Uterus (tissue), 4 donors: Measurements from ENCODE around the gene SNX8. TPM values are rescaled to one million over a fixed set of nuclear protein-coding genes. Genes with fewer than 3 reads are reported as not detected.

Experiments
- DNase-seq, 2 donors: peaks; one replicate each; pipeline ENCODE4 v3.0.0-alpha.2; 2019 to 2020
- H3K27ac ChIP-seq, 2 donors: fragments of 200-600 bp; sonication (generic); 1 replicate in 1 of 2; 2 replicates in 1 of 2; pipeline ENCODE4 v1.5.1; 2016 to 2018
- H3K27me3 ChIP-seq, 2 donors: fragments of 200-600 bp; sonication (generic); one replicate each; pipeline ENCODE4 v1.5.1; 2018 to 2019; ENCODE audit warnings: control low read depth in 1 of 2
- H3K36me3 ChIP-seq, 2 donors: fragments of 200-600 bp; sonication (generic); one replicate each; pipeline ENCODE4 v1.5.1; 2019; ENCODE audit warnings: control low read depth in 1 of 2
- H3K4me1 ChIP-seq, 2 donors: fragments of 200-600 bp; sonication (generic); one replicate each; pipeline ENCODE4 v1.5.1; 2018 to 2019; ENCODE audit warnings: control low read depth in 1 of 2
- H3K4me3 ChIP-seq, 2 donors: fragments of 200-600 bp; sonication (generic); 1 replicate in 1 of 2; 2 replicates in 1 of 2; pipeline ENCODE4 v1.5.1; 2018 to 2019; ENCODE audit warnings: mild to moderate bottlenecking in 1 of 2
- H3K9me3 ChIP-seq, 2 donors: fragments of 200-600 bp; sonication (generic); one replicate each; pipeline ENCODE4 v1.5.1; 2019; ENCODE audit warnings: control low read depth in 1 of 2
- CTCF ChIP-seq, 4 experiments: fragments of 200-600 bp in 2 of 4; fragments of 450-650 bp in 2 of 4; sonication (generic) in 2 of 4; IDR thresholded peaks; one replicate each; pipeline ENCODE4 v1.5.1; 2016 to 2019; ENCODE audit warnings: antibody characterized with exemption in 4 of 4, mild to moderate bottlenecking in 2 of 4, moderate library complexity in 1 of 4
- POLR2A ChIP-seq, 2 donors: fragments of 450-650 bp; IDR thresholded peaks; one replicate each; pipeline ENCODE4 v1.6.1; 2016; ENCODE audit warnings: antibody characterized with exemption in 2 of 2, mild to moderate bottlenecking in 1 of 2, moderate library complexity in 1 of 2
- intact Hi-C: fragments of 100-400 bp; cut with DNase I; formaldehyde crosslinking; loops from one replicate; pipeline ENCODE4 v1.15.1; 2023; ENCODE audit warnings: low total_unique reads
- total RNA-seq, 4 donors: library from RNA; depleted of rRNA in 3 of 4; stranded (reverse); fragments of >200 nt in 3 of 4; gene quantifications; one replicate each; pipeline versions ENCODE4 v1.1.0 to v1.2.4, GENCODE V29; 2014 to 2023
- donor health status: DM: yes; HTN: yes; CAD: no.

Gene SNX8
- total RNA-seq, 4 donors from 2014 or later, result 0.29 to 75.3 (median 30.5) TPM

GRCh38 chr7:2276107-2276506 lies 38.1 kb downstream of the SNX8 start:
- H3K4me1 ChIP-seq, result no peaks in the 10 kb centered on the region
- no peak overlapping the region for H3K27ac ChIP-seq

GRCh38 chr7:2275101-2275500 lies 39.1 kb downstream of the SNX8 start:
- no peaks in the 10 kb centered on the region for H3K4me1 ChIP-seq
- TF ChIP-seq CTCF (IDR thresholded peaks at IDR 0.05) (no peak), POLR2A (IDR thresholded peaks at IDR 0.05) (no peak)
- intact Hi-C loops, result no loop called here
- DNase-seq, result no peak
- no peak overlapping the region for H3K4me3 ChIP-seq
- H3K9me3 ChIP-seq, result no peaks in the 10 kb centered on the region
- no peaks in the 10 kb centered on the region for H3K36me3 ChIP-seq
- H3K27ac ChIP-seq, result no peak overlapping the region
- no peaks in the 10 kb centered on the region for H3K27me3 ChIP-seq

More at GRCh38 chr7:2276107-2276506, 38.1 kb downstream of the SNX8 start:
- Histone ChIP-seq H3K9me3 (no peaks in the 10 kb centered on the region), H3K36me3 (no peaks in the 10 kb centered on the region), H3K4me3 (no peak overlapping the region), H3K27me3 (no peaks in the 10 kb centered on the region)
- no peak for DNase-seq
- intact Hi-C loops, result no loop called here
- TF ChIP-seq CTCF (IDR thresholded peaks at IDR 0.05) (no peak), POLR2A (IDR thresholded peaks at IDR 0.05) (no peak)

- no peak overlapping the region for H3K27ac ChIP-seq
- no peaks in the 10 kb centered on the region for H3K4me1 ChIP-seq
- H3K4me3 ChIP-seq, result no peak overlapping the region
- no peaks in the 10 kb centered on the region for H3K9me3 ChIP-seq
- no peaks in the 10 kb centered on the region for H3K36me3 ChIP-seq
- H3K27me3 ChIP-seq, result no peaks in the 10 kb centered on the region
- no peak for DNase-seq
- intact Hi-C loops, result no loop called here
- TF ChIP-seq POLR2A (IDR thresholded peaks at IDR 0.05), result no peak
- no peak for TF ChIP-seq CTCF (IDR thresholded peaks at IDR 0.05)
Observed at GRCh38 chr7:2274666-2275065, 39.6 kb downstream of the SNX8 start.

GRCh38 chr7:2273866-2274265 lies 40.4 kb downstream of the SNX8 start:
- Histone ChIP-seq H3K27ac (no peak overlapping the region), H3K4me1 (no peaks in the 10 kb centered on the region), H3K36me3 (no peaks in the 10 kb centered on the region), H3K4me3 (no peak overlapping the region), H3K9me3 (no peaks in the 10 kb centered on the region), H3K27me3 (no peaks in the 10 kb centered on the region)
- no peak for DNase-seq
- TF ChIP-seq CTCF (IDR thresholded peaks at IDR 0.05), result no peak
- TF ChIP-seq POLR2A (IDR thresholded peaks at IDR 0.05), result no peak
- intact Hi-C loops, result no loop called here

- TF ChIP-seq CTCF (IDR thresholded peaks at IDR 0.05), result no peak
- no peak for TF ChIP-seq POLR2A (IDR thresholded peaks at IDR 0.05)
- H3K36me3 ChIP-seq, result no peaks in the 10 kb centered on the region
- intact Hi-C loops, result no loop called here
Observed at GRCh38 chr7:2272031-2272430, 42.2 kb downstream of the SNX8 start.

More at GRCh38 chr7:2272031-2272430, 42.2 kb downstream of the SNX8 start:
- Histone ChIP-seq H3K9me3 (no peaks in the 10 kb centered on the region), H3K4me1 (no peaks in the 10 kb centered on the region), H3K4me3 (no peak overlapping the region), H3K27ac (no peak overlapping the region), H3K27me3 (no peaks in the 10 kb centered on the region)
- no peak for DNase-seq
